ENCODE data around the gene CROCC2.

Gene CROCC2

GRCh38 chr2:240948086-240948485 is 42.0 kb downstream of the CROCC2 start:
- H3K4me3 ChIP-seq (ENCODE audit: low read length), result no peak overlapping the region
- H4K20me1 ChIP-seq (ENCODE audit: control insufficient read depth, insufficient read depth, low read depth, low read length), result no peaks in the 10 kb centered on the region
- peaks cover 4% of the 10 kb centered on the region; the same call in 1 of the 2 replicates for H3K27me3 ChIP-seq (ENCODE audit: control insufficient read depth, low read length)
- no peak for TF ChIP-seq EZH2phosphoT487 (IDR thresholded peaks at IDR 0.05; ENCODE audit: borderline replicate concordance, low read length)
- TF ChIP-seq CTCF (IDR thresholded peaks at IDR 0.05; ENCODE audit: low read depth, low read length, poor library complexity, severe bottlenecking), result no peak
- no peaks in the 10 kb centered on the region for H3K36me3 ChIP-seq (ENCODE audit: control insufficient read depth, low read length)
- no peaks in the 10 kb centered on the region for H3K9me2 ChIP-seq (replicated peaks; ENCODE audit: control insufficient read depth, low read length)
- no peak overlapping the region for H3K27ac ChIP-seq (ENCODE audit: low read depth, low read length)
- H3K4me2 ChIP-seq (ENCODE audit: low read length), result no peak overlapping the region
- H3K79me2 ChIP-seq (ENCODE audit: control insufficient read depth, low read length), result no peaks in the 10 kb centered on the region
- H3K4me1 ChIP-seq (ENCODE audit: control insufficient read depth, low read length), result no peaks in the 10 kb centered on the region
- no peaks in the 10 kb centered on the region for H3K9me3 ChIP-seq (ENCODE audit: control insufficient read depth, insufficient read depth, low read length)
- H3F3A ChIP-seq (ENCODE audit: control insufficient read depth, insufficient read depth), result no peaks in the 10 kb centered on the region

- Histone ChIP-seq H3K4me3 (ENCODE audit: low read length) (no peak overlapping the region), H3K79me2 (ENCODE audit: control insufficient read depth, low read length) (no peaks in the 10 kb centered on the region), H3F3A (ENCODE audit: control insufficient read depth, insufficient read depth) (no peaks in the 10 kb centered on the region), H3K9me3 (ENCODE audit: control insufficient read depth, insufficient read depth, low read length) (no peaks in the 10 kb centered on the region), H3K9me2 (replicated peaks; ENCODE audit: control insufficient read depth, low read length) (no peaks in the 10 kb centered on the region), H3K4me2 (ENCODE audit: low read length) (no peak overlapping the region), H4K20me1 (ENCODE audit: control insufficient read depth, insufficient read depth, low read depth, low read length) (no peaks in the 10 kb centered on the region), H3K27ac (ENCODE audit: low read depth, low read length) (no peak overlapping the region), H3K4me1 (ENCODE audit: control insufficient read depth, low read length) (no peaks in the 10 kb centered on the region), H3K36me3 (ENCODE audit: control insufficient read depth, low read length) (no peaks in the 10 kb centered on the region), H3K27me3 (ENCODE audit: control insufficient read depth, low read length) (no peaks in the 10 kb centered on the region)
- TF ChIP-seq EZH2phosphoT487 (IDR thresholded peaks at IDR 0.05; ENCODE audit: borderline replicate concordance, low read length) (no peak), CTCF (IDR thresholded peaks at IDR 0.05; ENCODE audit: low read depth, low read length, poor library complexity, severe bottlenecking) (no peak)
Measured at GRCh38 chr2:240948905-240949790, 43.0 kb downstream of the CROCC2 start.

GRCh38 chr2:240949791-240950705 is 43.9 kb downstream of the CROCC2 start:
- no peaks in the 10 kb centered on the region for H3K9me3 ChIP-seq (ENCODE audit: control insufficient read depth, insufficient read depth, low read length)
- no peaks in the 10 kb centered on the region for H3K9me2 ChIP-seq (replicated peaks; ENCODE audit: control insufficient read depth, low read length)
- H3K4me1 ChIP-seq (ENCODE audit: control insufficient read depth, low read length), result no peaks in the 10 kb centered on the region

More at GRCh38 chr2:240949791-240950705, 43.9 kb downstream of the CROCC2 start:
- Histone ChIP-seq H3K79me2 (ENCODE audit: control insufficient read depth, low read length) (no peaks in the 10 kb centered on the region), H3K4me3 (ENCODE audit: low read length) (no peak overlapping the region), H4K20me1 (ENCODE audit: control insufficient read depth, insufficient read depth, low read depth, low read length) (no peaks in the 10 kb centered on the region), H3K4me2 (ENCODE audit: low read length) (no peak overlapping the region), H3K27me3 (ENCODE audit: control insufficient read depth, low read length) (no peaks in the 10 kb centered on the region), H3K27ac (ENCODE audit: low read depth, low read length) (no peak overlapping the region), H3F3A (ENCODE audit: control insufficient read depth, insufficient read depth) (no peaks in the 10 kb centered on the region), H3K36me3 (ENCODE audit: control insufficient read depth, low read length) (no peaks in the 10 kb centered on the region)
- TF ChIP-seq CTCF (IDR thresholded peaks at IDR 0.05; ENCODE audit: low read depth, low read length, poor library complexity, severe bottlenecking), result no peak
- no peak for TF ChIP-seq EZH2phosphoT487 (IDR thresholded peaks at IDR 0.05; ENCODE audit: borderline replicate concordance, low read length)
